Ishikawa (cell line): Measurements from ENCODE around the gene KIF16B.

Source experiments
- USF1 ChIP-seq: IDR thresholded peaks from 2 replicates; pipeline ENCODE4 v1.6.1; 2012
- TF ChIP-seq, protein P1 (sequence below): IDR thresholded peaks from 2 replicates; pipeline ENCODE4 v1.6.1; 2012

DNA sequence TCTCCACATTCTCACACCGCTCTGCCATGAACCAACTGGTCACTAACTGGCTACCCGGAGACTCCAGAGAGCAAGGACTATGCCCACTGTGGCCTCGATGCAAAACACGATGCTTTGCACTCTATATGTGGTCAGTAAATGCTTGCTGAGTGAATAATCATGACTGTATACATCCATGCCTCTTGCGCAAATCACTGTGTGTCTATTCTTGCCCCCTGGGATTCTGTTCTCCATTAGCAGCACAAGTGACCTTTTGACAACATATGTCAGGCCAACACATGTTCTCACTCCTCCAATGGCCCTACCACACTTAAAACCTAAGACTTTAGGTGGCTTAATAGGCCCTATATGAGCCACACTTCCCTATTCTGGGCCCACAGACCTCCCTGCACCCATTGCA, 16.9 kb downstream of the KIF16B start:
- TF ChIP-seq, protein P1, sequence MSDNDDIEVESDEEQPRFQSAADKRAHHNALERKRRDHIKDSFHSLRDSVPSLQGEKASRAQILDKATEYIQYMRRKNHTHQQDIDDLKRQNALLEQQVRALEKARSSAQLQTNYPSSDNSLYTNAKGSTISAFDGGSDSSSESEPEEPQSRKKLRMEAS, result no peak
- no peak for TF ChIP-seq USF1
